Left lung (tissue), 10 donors: ENCODE measurements around the gene ABCB10. TPM values are rescaled to one million over a fixed set of nuclear protein-coding genes. Genes with fewer than 3 reads are reported as not detected.

Source experiments
- ATAC-seq: fragments of 200-7000 bp; cut with Tn5 transposase; one replicate; pipeline ENCODE4 v1.9.1; 2020; ENCODE audit warnings: moderate library complexity
- DNase-seq, 4 donors: peaks; one replicate each; pipeline ENCODE4 v3.0.0-alpha.2; 2013 to 2020
- H3K27ac ChIP-seq, 2 donors: fragments of 200-600 bp; sonication (generic) in 1 of 2; one replicate each; pipeline versions ENCODE4 v1.5.0 to v1.8.0; 2020 to 2021
- H3K27me3 ChIP-seq, 2 donors: fragments of 200-600 bp; sonication (generic) in 1 of 2; one replicate each; pipeline versions ENCODE4 v1.5.0 to v1.8.0; 2020 to 2021
- H3K36me3 ChIP-seq, 2 donors: fragments of 200-600 bp; sonication (generic) in 1 of 2; one replicate each; pipeline versions ENCODE4 v1.5.0 to v1.8.0; 2020 to 2021
- H3K4me1 ChIP-seq, 2 donors: fragments of 200-600 bp; one replicate each; pipeline ENCODE4 v1.8.0; 2021
- H3K4me3 ChIP-seq, 2 donors: fragments of 200-600 bp; sonication (generic) in 1 of 2; one replicate each; pipeline versions ENCODE4 v1.5.0 to v1.8.0; 2020 to 2021; ENCODE audit warnings: mild to moderate bottlenecking in 1 of 2
- H3K9me3 ChIP-seq, 2 donors: fragments of 200-600 bp; sonication (generic) in 1 of 2; one replicate each; pipeline versions ENCODE4 v1.5.0 to v1.8.0; 2020 to 2021
- CTCF ChIP-seq, 2 donors: fragments of 200-600 bp; sonication (generic) in 1 of 2; IDR thresholded peaks; one replicate each; pipeline versions ENCODE4 v1.5.0 to v1.8.0; 2021; ENCODE audit warnings: antibody characterized with exemption in 2 of 2
- intact Hi-C, 2 donors: fragments of 100-400 bp; cut with DNase I; formaldehyde crosslinking; loops; one replicate each; pipeline versions ENCODE4 v1.11.2 to v1.14.2; 2022
- polyA plus RNA-seq, 6 donors: library from polyadenylated mRNA; unstranded; fragments of 120-200 nt; gene quantifications; one replicate each; pipeline ENCODE4 v1.2.1, GENCODE V29; 2013; ENCODE audit not compliant: insufficient read length in 6 of 6
- total RNA-seq, 2 donors: library from RNA; stranded (reverse); fragmentation: NEBNext Ultra II Directional; extraction: Animal tissue kit (Norgen Biotek cat#: 25700); gene quantifications; one replicate each; pipeline ENCODE4 v1.2.1, GENCODE V29; 2021
- donor health status: DM: no; HTN: yes; CAD: no.
- donor health status: DM: no; HTN: no; CAD: no.

Gene ABCB10
- total and polyA plus RNA-seq, 8 donors = 16.4 to 25.6 (median 20.1) TPM

- DNase-seq (no peak), ATAC-seq (no peak)
- no peaks in the 10 kb centered on the region for H3K9me3 ChIP-seq
- peaks cover 7 to 58% of the 10 kb centered on the region in 2 donors for H3K4me1 ChIP-seq
- no peak for TF ChIP-seq CTCF (IDR thresholded peaks at IDR 0.05)
- no peak overlapping the region for H3K4me3 ChIP-seq
- intact Hi-C loops = loop anchor here in 1 of 2 donors (5.0 kb wide), 1 partner anchor 67 kb away; no protein-coding TSS in a partner anchor
- H3K27ac ChIP-seq = no peak overlapping the region
- H3K36me3 ChIP-seq = no peaks in the 10 kb centered on the region
- H3K27me3 ChIP-seq = no peaks in the 10 kb centered on the region
These were observed 3.5 kb downstream of the ABCB10 start for GRCh38 chr1:229554886-229555621.

GRCh38 chr1:229553621-229554130 is 4.8 kb downstream of the ABCB10 start:
- ATAC-seq (no peak), DNase-seq (no peak)
- intact Hi-C loops = no loop called here
- H3K27me3 ChIP-seq = no peaks in the 10 kb centered on the region
- H3K4me1 ChIP-seq = peaks cover 7 to 51% of the 10 kb centered on the region in 2 donors
- H3K4me3 ChIP-seq = no peak overlapping the region
- no peak for TF ChIP-seq CTCF (IDR thresholded peaks at IDR 0.05)
- H3K36me3 ChIP-seq = peaks cover 0 to 6% of the 10 kb centered on the region in 2 donors
- no peaks in the 10 kb centered on the region for H3K9me3 ChIP-seq
- H3K27ac ChIP-seq = no peak overlapping the region

GRCh38 chr1:229552732-229553131 is 5.8 kb downstream of the ABCB10 start:
- H3K4me1 ChIP-seq = peaks cover 7 to 50% of the 10 kb centered on the region in 2 donors
- TF ChIP-seq CTCF (IDR thresholded peaks at IDR 0.05) = no peak
- peaks cover 0 to 6% of the 10 kb centered on the region in 2 donors for H3K36me3 ChIP-seq
- no peaks in the 10 kb centered on the region for H3K9me3 ChIP-seq
- H3K27me3 ChIP-seq = no peaks in the 10 kb centered on the region
- no peak for DNase-seq
- intact Hi-C loops = no loop called here
- no peak overlapping the region for H3K4me3 ChIP-seq
- ATAC-seq = no peak
- H3K27ac ChIP-seq = no peak overlapping the region

- H3K36me3 ChIP-seq = peaks cover 0 to 24% of the 10 kb centered on the region in 2 donors
These were observed 7.5 kb downstream of the ABCB10 start for GRCh38 chr1:229550812-229551567.

More at GRCh38 chr1:229550812-229551567, 7.5 kb downstream of the ABCB10 start:
- H3K4me3 ChIP-seq = no peak overlapping the region
- TF ChIP-seq CTCF (IDR thresholded peaks at IDR 0.05) = no peak
- ATAC-seq = no peak
- H3K9me3 ChIP-seq = no peaks in the 10 kb centered on the region
- peaks cover 0 to 32% of the 10 kb centered on the region in 2 donors for H3K4me1 ChIP-seq
- intact Hi-C loops = no loop called here
- no peaks in the 10 kb centered on the region for H3K27me3 ChIP-seq
- no peak for DNase-seq
- no peak overlapping the region for H3K27ac ChIP-seq
